HG03432 (cell line): ENCODE data around the gene TMC4.
"Not testable (repeated sequence)": the region's sequence is repeated elsewhere in the genome, so short reads cannot be mapped to it uniquely, and the experiment has no call there.

Source experiments
- ATAC-seq: cut with Tn5 transposase; IDR thresholded peaks from one replicate; pipeline ENCODE4 v1.9.1; 2021; ENCODE audit warnings: mild to moderate bottlenecking, moderate library complexity; ENCODE audit not compliant: unreplicated experiment

Gene TMC4, protein sequence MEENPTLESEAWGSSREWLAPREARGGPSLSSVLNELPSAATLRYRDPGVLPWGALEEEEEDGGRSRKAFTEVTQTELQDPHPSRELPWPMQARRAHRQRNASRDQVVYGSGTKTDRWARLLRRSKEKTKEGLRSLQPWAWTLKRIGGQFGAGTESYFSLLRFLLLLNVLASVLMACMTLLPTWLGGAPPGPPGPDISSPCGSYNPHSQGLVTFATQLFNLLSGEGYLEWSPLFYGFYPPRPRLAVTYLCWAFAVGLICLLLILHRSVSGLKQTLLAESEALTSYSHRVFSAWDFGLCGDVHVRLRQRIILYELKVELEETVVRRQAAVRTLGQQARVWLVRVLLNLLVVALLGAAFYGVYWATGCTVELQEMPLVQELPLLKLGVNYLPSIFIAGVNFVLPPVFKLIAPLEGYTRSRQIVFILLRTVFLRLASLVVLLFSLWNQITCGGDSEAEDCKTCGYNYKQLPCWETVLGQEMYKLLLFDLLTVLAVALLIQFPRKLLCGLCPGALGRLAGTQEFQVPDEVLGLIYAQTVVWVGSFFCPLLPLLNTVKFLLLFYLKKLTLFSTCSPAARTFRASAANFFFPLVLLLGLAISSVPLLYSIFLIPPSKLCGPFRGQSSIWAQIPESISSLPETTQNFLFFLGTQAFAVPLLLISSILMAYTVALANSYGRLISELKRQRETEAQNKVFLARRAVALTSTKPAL

DNA sequence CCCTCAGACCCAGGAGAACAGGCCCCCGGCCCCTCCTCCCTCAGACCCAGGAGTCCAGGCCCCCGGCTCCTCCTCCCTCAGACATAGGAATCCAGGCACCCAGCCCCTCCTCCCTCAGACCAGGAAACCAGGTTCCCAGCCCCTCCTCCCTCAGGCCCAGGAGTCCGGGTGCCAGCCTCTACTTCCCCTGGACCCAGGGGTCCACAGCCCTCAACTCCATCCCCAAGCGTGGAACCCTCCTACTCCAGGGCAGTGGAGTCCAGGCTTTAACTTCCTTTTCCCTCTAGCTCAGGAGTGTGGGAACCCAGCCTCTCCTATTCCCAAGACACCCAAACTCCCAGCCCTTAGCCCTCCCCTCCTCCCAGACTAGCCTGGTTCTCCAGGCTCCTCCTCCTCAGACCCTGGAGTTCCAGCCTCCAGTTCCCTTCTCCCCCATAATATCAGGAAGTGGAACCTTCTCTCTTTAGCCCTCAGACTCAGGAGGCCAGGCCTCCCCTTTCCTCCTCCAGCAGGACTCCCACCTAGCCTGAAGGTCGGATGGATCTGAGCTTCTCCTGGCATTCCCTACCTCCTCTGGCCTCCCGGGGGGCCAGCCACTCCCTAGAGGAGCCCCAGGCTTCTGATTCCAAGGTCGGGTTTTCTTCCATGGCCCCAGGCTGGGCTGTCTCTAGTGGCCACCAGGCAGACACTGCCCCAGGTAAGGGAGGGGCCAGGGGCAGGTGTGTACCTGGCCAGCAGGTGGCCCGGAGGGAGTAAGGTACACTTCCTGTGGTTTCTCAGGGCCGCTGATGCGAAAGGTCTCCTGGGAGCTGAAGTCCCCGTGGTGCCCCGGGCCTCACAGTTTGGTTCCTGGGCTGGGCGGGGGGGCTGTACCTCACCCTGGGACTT lies at the start of gene TMC4:
TMC4 (minus strand) TSS at position 690 of the 888 bp plus-strand sequence; CDS start at position 647, 43 bp downstream.
- no peak for ATAC-seq

DNA sequence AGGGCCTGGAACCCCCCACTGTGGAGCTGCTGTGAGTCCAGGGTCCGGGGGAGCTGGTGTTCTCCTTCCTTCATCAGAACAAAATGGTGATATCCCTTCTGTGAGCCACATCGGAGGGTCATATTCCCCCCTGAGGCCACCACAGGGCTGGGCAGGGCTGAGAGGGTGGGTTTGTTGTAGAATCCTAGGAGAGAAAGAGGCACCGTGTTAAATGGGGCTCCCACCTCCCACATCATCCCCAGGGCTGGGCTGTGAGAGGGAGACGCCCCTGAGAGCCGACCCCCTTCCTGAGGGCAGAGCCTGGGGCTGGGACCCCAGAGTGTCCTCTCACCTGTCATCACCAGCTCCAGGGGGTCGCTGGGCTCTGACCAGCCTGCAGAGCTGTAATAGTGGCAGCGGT lies 49.0 kb upstream of the TMC4 start:
- not testable (repeated sequence) for ATAC-seq

DNA sequence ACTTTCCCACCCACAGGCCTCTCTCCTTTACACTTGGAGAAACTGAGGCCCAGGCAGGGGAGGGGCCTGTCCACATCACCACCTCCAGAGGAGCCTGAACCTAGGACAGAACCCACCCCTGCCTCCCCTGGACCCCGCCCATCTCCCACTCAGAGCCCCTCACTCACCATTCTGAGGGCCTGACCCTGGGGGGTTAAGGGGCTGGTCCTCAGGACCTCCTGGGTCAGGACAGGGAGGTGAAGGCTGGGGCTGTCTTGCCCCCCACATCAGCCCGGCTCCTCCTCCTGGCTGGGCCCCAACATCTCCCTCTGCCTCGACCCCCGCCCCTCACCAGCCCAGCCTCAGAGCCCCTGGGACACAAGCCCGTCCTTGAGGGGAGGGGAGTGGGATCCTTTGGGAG lies 46.7 kb upstream of the TMC4 start:
- ATAC-seq = not testable (repeated sequence)

DNA sequence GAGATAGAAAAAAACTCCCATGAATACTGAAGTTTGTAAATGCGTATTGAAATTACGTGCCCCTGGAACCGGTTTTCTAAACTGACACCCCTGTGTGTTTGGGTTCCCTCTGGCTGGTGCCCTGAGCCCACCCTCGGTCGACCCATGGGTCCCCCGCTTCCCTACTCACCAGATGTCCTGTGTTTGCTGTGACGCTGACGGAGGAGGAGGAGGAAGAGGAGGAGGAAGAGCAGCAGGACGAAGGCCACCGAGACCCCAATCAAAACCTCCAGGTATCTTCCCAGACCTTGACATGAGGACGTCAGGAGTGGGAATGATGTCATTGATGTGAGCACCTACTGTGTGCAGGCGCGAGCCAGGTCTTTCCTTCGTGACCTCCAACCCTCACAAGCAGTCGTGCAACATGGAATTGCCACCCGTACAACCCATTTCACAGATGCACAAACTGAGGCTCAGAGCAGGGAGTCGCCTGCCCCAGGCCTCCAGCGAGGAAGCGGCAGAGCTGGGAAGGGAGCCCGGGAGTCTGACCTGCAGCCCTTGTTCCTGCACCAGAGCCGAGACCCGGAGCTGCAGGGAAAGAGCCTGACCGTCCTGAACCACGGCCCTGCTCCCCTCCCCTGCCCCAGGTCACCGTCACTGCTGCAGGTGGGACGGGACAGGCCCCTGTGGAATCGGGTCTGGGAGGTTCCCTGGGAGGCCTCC lies 46.2 kb upstream of the TMC4 start:
- no peak for ATAC-seq

DNA sequence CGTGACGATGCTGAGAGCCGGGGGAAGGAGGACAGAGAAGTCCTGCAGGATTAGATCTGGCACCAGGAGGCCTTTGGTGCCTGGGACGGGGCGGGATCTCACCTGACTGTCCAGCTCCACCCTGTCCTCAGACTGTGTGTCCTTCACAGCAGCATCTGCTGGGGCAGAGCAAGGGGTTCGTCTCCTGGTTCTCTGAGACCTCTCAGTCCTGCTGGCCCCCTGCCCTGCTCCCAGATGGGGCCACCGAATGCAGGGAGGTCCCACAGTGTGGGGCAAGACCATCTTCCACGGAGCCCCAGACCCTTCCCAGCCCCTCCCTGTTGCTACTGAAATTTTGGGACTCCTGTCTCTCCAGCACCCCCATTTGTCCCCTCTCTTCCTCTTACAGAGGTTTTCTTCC lies 45.3 kb upstream of the TMC4 start:
- ATAC-seq = no peak

DNA sequence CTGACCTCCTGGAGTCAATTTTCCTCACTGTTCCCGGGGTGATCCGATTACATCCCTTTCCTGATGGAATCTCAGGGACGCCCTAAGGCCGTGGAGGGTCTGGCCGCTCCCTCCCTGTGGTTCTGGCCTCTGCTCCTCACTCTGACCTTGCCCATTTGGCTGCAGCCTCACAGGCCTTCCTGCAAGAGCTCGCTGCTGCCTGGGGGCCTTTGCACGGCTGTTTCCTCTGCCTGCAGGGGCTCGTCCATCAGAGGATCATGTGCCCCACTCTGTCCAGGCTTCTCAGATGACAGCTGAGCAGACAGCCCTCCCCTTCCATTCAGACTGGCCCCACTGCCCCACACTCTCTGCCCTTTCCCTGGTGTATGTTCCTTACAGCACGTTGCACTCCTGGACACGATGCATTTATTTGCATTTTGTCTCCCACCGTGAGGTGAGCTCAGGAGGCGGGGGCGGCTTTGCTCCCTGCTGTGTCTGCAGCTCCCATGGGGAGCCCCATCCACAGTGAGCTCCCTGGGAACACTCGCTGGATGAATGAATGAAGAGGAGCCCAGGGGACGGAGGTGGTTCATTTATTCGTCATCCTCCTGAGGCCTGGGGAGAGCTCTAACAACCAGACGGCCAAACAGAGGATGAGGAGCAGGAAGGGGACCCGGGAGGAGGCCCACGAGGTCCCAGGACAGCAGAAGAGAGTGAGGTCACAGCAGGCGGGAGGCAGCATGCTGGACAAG lies 44.7 kb upstream of the TMC4 start:
- not testable (repeated sequence) for ATAC-seq

DNA sequence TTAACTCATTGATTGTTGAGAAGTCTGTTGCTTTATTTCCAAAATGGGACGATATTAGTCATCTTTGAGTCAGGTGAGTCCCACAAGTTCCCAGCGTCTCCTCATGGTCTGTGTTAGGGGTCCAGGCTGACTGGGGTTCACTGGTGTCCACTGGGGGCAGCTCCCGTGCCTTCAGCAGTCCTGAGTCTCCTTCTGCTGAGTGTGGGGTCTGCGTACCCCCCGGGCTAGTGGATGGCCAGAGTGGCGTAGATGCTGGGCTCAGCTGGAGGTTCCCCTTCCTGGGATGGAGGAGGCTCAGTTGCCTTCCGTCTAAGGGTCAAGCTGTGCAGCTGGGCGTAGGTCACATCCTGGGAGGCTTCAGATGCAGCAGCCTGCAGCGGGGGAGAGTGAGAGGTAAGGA lies 43.9 kb upstream of the TMC4 start:
- no peak for ATAC-seq

DNA sequence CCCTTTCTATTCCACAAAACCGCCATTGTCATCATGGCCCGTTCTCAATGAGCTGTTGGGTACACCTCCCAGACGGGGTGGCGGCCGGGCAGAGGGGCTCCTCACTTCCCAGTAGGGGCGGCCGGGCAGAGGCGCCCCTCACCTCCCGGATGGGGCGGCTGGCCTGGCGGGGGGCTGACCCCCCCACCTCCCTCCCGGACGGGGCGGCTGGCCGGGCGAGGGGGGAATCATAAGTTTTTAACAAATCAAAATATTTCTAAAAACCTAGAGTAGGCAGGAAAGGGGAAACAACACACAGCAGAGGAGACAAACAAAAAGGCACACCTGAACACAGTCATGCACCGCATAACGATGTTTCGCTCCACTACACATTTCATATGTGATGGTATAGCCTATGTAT lies 41.8 kb upstream of the TMC4 start:
- not testable (repeated sequence) for ATAC-seq

DNA sequence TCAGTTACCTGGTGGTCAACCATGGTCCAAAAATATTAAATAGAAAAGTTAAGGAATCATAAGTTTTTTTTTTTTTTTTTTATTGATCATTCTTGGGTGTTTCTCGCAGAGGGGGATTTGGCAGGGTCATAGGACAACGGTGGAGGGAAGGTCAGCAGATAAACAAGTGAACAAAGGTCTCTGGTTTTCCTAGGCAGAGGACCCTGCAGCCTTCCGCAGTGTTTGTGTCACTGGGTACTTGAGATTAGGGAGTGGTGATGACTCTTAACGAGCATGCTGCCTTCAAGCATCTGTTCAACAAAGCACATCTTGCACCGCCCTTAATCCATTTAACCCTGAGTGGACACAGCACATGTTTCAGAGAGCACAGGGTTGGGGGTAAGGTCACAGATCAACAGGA lies 41.3 kb upstream of the TMC4 start:
- ATAC-seq = not testable (repeated sequence)

DNA sequence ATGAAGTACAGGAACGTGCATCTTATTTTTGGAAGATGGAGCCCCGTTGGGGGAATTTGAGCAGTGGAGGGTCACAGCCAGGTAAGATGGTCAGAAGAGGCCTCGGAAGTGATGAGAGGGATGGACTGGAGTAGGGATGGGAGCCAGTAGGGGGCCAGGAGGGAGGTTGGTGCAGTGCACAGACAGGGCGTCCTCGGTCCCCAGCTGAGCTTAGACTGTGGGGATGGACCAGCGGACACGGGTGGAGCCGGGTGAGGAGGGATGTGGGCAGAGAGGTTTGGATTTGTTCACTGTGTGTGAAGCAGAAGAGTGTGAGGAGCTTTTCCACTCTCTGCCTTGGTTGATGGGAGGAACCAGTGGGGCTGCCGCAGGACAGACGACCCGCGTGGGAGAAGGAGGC lies 38.3 kb upstream of the TMC4 start:
- ATAC-seq = no peak

DNA sequence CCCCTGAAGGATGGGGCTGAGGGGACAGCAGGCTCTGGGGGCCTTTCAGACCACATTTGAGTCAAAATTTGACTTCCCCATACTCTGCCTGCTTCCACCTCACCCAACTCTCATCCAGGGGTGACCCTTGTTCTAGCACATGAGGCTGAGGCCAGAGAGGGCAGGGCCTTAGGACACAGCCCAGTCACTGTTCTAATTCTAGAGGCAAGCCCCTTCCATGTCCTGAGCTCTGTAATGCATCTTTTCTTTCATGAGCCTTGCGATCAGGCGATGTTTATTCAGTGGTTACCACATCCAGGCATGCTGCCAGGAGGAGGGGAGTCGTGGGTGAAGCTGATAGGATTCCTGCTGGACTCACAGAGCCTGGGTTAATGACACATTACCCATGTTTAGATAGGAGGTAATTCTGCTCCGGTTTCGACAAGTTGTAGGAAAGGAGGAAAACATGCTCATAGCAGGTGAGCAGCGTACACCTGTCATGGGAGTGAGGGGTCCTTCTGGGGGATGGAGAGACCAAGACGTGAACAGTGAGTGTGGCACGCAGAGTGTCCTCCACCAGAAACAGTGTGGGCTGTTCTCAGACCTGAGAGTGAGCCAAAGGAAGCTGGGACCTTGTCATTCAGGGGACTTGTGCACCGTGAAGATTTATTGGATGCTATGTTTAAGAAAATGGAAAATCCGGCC lies 37.0 kb upstream of the TMC4 start:
- ATAC-seq = no peak

DNA sequence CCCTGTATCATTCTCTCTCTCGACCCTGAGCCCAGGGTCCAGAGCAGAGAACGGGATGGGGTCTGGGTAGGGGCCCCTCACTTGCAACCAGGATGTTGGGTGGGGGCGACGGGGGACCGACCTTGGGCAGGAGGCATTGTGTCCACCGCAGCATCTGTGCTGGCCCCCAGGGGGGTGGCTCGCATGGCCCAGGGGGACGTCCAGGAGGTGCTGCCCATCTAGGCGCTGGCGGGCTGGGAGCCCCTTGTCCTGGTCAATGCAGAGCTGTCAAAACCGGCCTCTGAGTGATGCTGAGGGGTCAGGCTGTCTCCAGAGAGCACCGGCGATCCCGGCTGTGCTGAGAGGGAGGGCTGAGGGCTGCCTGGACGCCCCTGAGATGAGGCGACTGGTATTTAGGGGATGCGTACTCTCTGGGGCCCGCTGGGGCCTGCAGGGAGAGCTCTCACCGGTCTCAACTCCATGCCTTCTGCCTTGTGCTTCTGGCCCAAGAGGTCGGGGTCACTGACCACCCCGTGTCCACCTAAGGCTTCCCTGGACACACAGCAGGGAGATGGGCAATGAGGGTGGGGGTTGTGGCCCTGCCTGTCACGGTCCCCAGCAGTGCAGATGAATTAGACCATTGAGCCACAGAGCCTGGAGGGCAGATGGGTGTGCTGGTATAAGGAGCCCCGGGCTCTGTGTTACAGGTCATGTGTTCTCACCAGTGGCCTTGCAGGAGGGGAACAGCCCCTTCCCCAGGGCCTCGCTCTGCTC lies 36.3 kb upstream of the TMC4 start:
- no peak for ATAC-seq

DNA sequence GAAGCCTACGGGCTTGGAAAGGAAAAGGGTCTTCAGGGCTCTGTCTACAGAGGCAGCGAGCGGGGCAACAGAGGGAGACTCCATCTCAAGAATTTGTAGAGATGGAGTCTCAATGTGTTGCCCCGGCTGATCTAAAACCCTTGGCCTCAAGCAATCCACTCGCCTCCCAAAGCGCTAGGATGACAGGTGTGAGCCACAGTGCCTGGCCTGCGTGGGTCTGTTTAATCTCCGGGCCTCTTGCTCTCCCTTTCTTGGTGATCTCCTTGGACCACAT lies 35.8 kb upstream of the TMC4 start:
- ATAC-seq = no peak

DNA sequence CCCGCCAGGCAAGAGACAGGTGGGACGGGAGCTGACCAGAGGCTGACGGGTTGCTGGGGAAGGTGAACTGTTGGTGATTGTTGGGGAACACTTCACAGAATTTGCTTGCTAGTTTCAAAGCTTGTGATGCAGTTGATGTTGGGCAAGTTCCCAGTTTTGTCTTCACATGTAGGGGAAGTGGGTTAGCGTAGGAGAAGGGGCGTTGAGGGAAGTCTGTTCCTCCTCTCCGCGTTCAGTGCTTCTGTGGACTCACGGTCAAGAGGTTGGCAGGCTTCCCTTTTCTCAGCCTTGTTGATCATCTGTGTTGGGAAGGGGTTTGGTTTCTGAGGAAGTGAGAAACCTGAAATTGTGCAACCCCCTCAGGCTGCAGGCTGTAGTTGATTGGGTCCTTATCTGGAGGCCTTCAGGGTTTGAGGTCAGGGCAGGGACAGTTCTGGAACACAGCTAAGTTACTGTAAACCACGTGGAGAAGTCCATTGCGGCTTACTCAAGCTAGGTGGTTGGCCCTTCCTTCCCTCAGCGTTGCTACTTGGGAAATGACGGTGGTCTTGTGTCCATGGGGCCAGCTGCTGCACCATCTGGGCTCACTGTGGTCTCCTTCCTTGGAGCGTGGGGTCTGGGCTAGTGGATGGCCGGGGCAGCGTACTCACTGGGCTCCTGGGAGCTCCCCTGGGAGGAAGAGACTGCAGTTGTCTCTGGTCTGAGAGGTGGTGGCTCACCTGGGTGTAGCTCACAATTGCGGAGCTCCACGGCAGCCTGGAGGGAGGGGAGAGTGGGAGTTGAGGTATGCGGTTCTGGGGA lies 35.2 kb upstream of the TMC4 start:
- ATAC-seq = no peak

DNA sequence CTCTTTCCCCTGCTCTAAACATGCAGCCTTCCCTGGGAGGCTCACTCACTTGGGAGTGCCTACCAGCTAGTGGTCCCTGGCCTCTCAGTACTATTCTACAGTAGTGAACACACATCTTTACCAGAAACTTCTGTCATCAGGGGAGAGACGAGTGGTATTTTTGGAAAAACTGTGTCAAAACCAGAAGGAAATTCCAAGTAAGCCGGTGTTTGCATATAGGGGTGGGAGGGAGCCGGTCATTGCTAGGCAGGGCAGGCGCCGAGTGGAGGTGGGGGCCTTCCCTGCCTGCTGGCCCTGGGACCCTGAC lies 34.7 kb upstream of the TMC4 start:
- ATAC-seq = no peak

DNA sequence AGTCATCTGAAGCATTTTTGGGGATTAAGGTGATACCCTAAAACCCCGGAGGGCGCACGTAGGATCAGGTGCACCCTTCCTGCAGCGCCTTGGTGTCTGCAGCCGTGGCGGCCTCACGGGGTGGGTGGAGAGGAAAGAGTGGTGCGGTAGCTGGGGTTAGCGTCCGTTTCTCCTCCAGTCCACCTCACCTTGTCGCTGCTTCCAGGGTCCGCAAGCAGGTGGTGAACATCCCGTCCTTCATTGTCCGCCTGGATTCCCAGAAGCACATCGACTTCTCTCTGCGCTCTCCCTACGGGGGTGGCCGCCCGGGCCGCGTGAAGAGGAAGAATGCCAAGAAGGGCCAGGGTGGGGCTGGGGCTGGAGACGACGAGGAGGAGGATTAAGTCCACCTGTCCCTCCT lies 34.2 kb upstream of the TMC4 start:
- not testable (repeated sequence) for ATAC-seq

DNA sequence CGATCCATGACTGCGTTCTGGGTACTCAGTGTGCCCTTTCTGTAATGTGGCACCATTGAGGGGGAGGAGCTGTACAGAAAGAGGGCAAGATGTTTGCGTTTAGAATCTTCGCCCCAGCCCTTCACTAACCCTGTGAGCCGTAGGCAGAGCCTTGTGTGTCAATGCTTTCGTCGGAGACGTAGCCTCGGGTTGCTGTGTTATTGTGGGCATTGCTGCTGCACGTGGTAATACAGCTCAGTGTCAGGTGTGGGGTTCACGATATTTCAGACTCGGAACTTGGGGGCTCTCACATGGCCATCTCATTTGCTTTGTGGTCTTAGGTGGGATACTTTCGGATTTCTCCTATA lies 33.8 kb upstream of the TMC4 start:
- no peak for ATAC-seq

DNA sequence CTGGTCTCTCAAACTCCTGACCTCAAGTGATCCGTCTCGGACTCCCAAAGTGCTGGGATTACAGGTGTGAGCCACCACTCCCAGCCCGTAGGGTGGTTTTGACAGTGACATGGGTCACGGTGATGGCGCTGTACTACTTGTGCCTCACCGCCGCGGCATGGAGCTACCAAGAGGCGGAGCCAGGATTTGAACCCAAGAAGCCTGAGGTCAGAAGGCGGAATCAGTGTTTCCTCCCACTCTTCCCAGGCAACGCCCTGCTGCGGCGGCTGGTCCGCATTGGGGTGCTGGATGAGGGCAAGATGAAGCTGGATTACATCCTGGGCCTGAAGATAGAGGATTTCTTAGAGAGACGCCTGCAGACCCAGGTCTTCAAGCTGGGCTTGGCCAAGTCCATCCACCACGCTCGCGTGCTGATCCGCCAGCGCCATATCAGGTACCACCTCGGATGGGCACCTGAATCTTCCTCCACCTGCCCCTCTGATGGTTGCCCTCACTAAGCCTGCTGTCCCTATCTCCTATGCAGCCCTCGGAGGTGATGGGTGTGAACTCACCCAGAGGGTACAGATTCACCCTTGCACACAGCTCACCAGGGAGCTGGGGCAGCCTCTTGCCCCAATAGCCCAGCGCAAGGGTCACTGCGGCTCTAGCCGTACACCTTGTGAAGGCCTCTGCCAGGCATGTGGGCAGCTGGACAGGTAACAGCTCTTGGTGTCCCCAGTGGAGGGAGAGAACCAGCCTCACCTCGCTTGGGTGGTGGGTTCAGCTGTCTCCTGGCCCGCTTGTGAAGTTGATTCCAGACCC lies 33.3 kb upstream of the TMC4 start:
- ATAC-seq = no peak
